Gastroesophageal sphincter (tissue), 4 donors: ENCODE data around the gene LIMCH1. TPM values are rescaled to one million over a fixed set of nuclear protein-coding genes. Genes with fewer than 3 reads are reported as not detected.

Experiments
- ATAC-seq: fragments of 150-250 bp; one replicate; pipeline ENCODE4 v1.9.1; 2016; ENCODE audit warnings: mild to moderate bottlenecking, moderate library complexity
- H3K27ac ChIP-seq, 4 donors: fragments of 200-600 bp; sonication (generic) in 3 of 4; 1 replicate in 3 of 4; 2 replicates in 1 of 4; pipeline ENCODE4 v1.5.1; 2016 to 2019
- H3K27me3 ChIP-seq: fragments of 200-600 bp; sonication (generic); one replicate; pipeline ENCODE4 v1.5.1; 2019
- H3K36me3 ChIP-seq, 2 donors: fragments of 200-600 bp; sonication (generic); one replicate each; pipeline ENCODE4 v1.5.1; 2019; ENCODE audit warnings: control low read depth in 1 of 2
- H3K4me1 ChIP-seq, 3 donors: fragments of 200-600 bp; sonication (generic); 1 replicate in 2 of 3; 2 replicates in 1 of 3; pipeline ENCODE4 v1.5.1; 2016 to 2019; ENCODE audit warnings: control low read depth in 2 of 3
- H3K4me3 ChIP-seq, 2 donors: fragments of 200-600 bp; sonication (generic); one replicate each; pipeline ENCODE4 v1.5.1; 2019; ENCODE audit warnings: mild to moderate bottlenecking in 1 of 2, moderate library complexity in 1 of 2
- H3K9me3 ChIP-seq, 3 donors: fragments of 200-600 bp; sonication (generic); one replicate each; pipeline ENCODE4 v1.5.1; 2017 to 2019; ENCODE audit warnings: control low read depth in 2 of 3
- EP300 ChIP-seq: sonication (generic); formaldehyde crosslinking; IDR thresholded peaks from one replicate; pipeline ENCODE4 v1.6.1; 2017; ENCODE audit warnings: antibody characterized with exemption, mild to moderate bottlenecking
- POLR2A ChIP-seq, 2 donors: fragments of 450-650 bp; IDR thresholded peaks; one replicate each; pipeline ENCODE4 v1.6.1; 2017; ENCODE audit warnings: antibody characterized with exemption in 2 of 2, mild to moderate bottlenecking in 2 of 2, moderate library complexity in 1 of 2
- POLR2AphosphoS5 ChIP-seq: sonication (generic); formaldehyde crosslinking; IDR thresholded peaks from one replicate; pipeline ENCODE4 v1.6.1; 2017; ENCODE audit warnings: antibody characterized with exemption
- WGBS, 2 donors: methylation state at CpG; one replicate each; pipeline ENCODE4 v1.1.5; 2018; ENCODE audit warnings: low coverage in 1 of 2; 5-methylcytosine and 5-hydroxymethylcytosine counted together
- total RNA-seq, 4 donors: library from RNA; depleted of rRNA; stranded (reverse); fragments of >200 nt; gene quantifications; one replicate each; pipeline ENCODE4 v1.1.0, GENCODE V29; 2016
- TF ChIP-seq, protein P1 (sequence below), 4 experiments: fragments of 200-600 bp in 2 of 4; fragments of 450-650 bp in 2 of 4; sonication (generic) in 1 of 4; IDR thresholded peaks; one replicate each; pipeline ENCODE4 v1.5.1; 2017 to 2019; ENCODE audit warnings: antibody characterized with exemption in 4 of 4, mild to moderate bottlenecking in 2 of 4, moderate library complexity in 2 of 4

Gene LIMCH1
- total RNA-seq, 4 donors from 2014 or later, result 9.8 to 82.9 (median 63.1) TPM

DNA sequence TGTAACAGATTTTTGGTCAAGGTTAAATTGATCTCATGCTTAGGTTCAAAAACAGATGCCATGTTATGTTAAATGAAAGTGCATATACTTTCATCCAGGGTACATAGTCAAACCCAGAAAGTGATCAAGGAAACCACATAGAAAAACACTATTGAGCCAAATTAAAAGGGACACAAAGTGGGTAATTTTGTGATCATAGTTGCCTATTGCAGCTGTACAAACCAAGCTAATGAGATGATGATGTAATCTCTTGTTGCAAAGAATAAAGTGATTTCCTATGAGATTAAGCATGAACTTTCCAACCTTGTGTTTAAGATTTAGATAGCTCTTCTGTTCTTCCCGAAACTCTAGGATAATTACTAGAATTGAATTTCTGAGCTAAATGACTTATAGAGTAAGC lies 20.2 kb upstream of the LIMCH1 start:
- no peak for ATAC-seq
- TF ChIP-seq, protein P1, sequence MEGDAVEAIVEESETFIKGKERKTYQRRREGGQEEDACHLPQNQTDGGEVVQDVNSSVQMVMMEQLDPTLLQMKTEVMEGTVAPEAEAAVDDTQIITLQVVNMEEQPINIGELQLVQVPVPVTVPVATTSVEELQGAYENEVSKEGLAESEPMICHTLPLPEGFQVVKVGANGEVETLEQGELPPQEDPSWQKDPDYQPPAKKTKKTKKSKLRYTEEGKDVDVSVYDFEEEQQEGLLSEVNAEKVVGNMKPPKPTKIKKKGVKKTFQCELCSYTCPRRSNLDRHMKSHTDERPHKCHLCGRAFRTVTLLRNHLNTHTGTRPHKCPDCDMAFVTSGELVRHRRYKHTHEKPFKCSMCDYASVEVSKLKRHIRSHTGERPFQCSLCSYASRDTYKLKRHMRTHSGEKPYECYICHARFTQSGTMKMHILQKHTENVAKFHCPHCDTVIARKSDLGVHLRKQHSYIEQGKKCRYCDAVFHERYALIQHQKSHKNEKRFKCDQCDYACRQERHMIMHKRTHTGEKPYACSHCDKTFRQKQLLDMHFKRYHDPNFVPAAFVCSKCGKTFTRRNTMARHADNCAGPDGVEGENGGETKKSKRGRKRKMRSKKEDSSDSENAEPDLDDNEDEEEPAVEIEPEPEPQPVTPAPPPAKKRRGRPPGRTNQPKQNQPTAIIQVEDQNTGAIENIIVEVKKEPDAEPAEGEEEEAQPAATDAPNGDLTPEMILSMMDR (IDR thresholded peaks at IDR 0.05), result no peak
- TF ChIP-seq EP300 (no peak), POLR2AphosphoS5 (no peak), POLR2A (IDR thresholded peaks at IDR 0.05) (no peak)
- H3K9me3 ChIP-seq, result no peaks in the 10 kb centered on the region
- no peaks in the 10 kb centered on the region for H3K4me1 ChIP-seq
- H3K27ac ChIP-seq, result no peak overlapping the region
- no peak overlapping the region for H3K4me3 ChIP-seq
- WGBS, 2 donors, result 71 to 92% methylated on average over 1 of the region's 1 CpG
- H3K27me3 ChIP-seq, result no peaks in the 10 kb centered on the region
- H3K36me3 ChIP-seq, result no peaks in the 10 kb centered on the region

DNA sequence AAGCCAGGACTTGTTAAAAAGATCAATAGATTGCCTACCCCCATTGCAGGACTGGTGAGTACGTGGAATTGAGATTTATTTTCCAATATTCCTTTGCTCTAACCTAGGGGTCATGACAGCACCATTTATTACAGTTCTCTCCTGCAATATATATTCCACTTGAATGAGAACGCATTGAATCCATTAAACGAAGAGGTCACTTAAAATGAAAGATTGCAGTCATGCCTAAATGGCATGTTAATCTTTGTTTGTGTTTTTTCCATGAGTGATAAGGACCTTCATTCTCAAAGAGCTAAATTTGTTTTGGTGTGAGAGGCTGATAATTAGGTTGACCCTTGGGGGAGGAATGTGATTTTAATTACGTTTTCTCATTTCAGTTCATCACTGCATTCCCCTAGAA lies 13.5 kb upstream of the LIMCH1 start:
- H3K9me3 ChIP-seq, result no peaks in the 10 kb centered on the region
- H3K4me3 ChIP-seq, result no peak overlapping the region
- TF ChIP-seq, protein P1 (IDR thresholded peaks at IDR 0.05), result no peak
- no peak for TF ChIP-seq POLR2AphosphoS5
- no peak for TF ChIP-seq POLR2A (IDR thresholded peaks at IDR 0.05)
- no peak for TF ChIP-seq EP300
- H3K27ac ChIP-seq, result no peak overlapping the region
- WGBS, 2 donors, result 48 to 84% methylated on average over 2 to 4 of the region's 4 CpGs
- H3K27me3 ChIP-seq, result no peaks in the 10 kb centered on the region
- no peaks in the 10 kb centered on the region for H3K36me3 ChIP-seq
- no peak for ATAC-seq
- no peaks in the 10 kb centered on the region for H3K4me1 ChIP-seq

DNA sequence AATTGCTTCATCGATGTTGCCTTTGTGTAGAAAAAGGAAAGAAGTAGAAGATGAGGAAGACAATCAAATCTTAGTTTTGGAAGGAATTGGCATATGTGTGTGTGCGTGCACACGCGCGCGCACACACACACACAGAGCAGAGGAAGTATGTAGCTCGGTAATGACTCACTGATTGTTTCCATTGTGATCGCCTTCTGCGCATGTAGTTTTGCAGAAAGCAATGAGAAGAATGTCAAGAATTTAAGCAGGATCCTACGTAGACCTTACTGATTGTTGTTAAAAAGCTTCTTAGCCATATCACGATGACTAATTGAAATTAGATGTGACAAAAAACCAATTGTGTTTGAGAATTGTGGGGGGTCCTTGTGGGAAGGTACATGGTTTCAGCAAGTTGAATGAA lies 12.8 kb upstream of the LIMCH1 start:
- H3K27ac ChIP-seq, result no peak overlapping the region
- TF ChIP-seq, protein P1 (IDR thresholded peaks at IDR 0.05), result no peak
- TF ChIP-seq POLR2AphosphoS5, result peak; percentile 12
- H3K27me3 ChIP-seq, result no peaks in the 10 kb centered on the region
- no peak overlapping the region for H3K4me3 ChIP-seq
- peak; percentile 77 for ATAC-seq
- H3K9me3 ChIP-seq, result no peaks in the 10 kb centered on the region
- 68 to 73% methylated on average over 8 to 11 of the region's 11 CpGs for WGBS, 2 donors
- H3K36me3 ChIP-seq, result no peaks in the 10 kb centered on the region
- H3K4me1 ChIP-seq, result no peaks in the 10 kb centered on the region

DNA sequence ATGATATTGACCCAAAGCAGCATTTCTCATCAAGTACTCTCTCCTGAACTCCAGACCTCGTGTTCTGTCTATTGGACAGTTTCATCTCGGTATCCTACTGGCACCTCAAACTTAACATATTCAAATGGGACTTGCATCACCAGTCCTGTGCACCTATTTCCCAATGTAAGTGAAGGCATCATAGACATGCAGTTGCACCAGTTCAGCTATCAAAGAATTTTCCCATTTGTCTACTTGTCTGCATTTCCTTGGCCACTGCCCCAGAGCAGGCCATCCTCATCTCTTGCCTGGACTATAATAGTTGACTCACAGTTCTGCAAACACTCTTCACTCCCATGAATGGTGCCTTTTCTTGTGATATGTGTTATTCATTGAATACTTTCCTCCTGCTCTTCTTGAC lies 11.3 kb upstream of the LIMCH1 start:
- TF ChIP-seq, protein P1 (IDR thresholded peaks at IDR 0.05), result no peak
- no peak for TF ChIP-seq POLR2AphosphoS5
- no peak for TF ChIP-seq POLR2A (IDR thresholded peaks at IDR 0.05)
- no peak for TF ChIP-seq EP300
- no peak for ATAC-seq
- whole genome bisulfite sequencing, 2 donors, result 96 to 100% methylated on average over 2 of the region's 2 CpGs
- Histone ChIP-seq H3K4me3 (no peak overlapping the region), H3K27me3 (no peaks in the 10 kb centered on the region), H3K4me1 (no peaks in the 10 kb centered on the region), H3K27ac (no peak overlapping the region), H3K9me3 (no peaks in the 10 kb centered on the region), H3K36me3 (no peaks in the 10 kb centered on the region)

DNA sequence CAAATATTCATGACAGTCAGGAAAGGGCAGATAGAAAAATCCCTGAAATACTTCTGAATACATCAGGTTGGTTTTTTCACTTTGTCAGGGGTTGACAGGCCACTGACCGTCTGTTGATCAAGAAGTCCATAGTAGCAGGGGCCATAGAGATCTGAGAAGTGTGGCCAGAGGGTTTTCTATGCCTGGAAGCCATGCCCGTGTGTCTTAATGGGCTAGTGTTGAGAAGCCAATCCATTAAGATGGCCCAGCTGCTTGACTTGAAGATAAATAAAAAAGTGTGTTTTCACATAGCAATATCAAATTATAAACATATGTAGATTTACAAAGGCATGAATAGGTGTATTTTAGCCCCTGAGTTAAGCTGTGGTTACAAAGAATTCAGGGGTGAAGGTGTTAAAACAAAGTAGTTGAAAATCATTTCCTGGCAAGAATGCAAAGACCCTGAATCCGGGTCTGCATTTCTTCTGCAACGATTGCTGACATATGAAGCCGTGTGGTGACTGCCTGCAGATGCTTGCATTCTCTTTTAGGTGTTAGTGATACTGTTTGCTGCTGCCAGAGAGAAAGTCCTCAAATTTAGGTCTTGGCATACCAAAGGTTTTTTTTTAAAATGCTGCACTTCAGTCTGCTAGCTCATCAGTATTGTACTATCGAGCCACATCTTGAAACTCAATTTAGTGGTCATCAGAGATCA lies 9.3 kb upstream of the LIMCH1 start:
- TF ChIP-seq POLR2A (IDR thresholded peaks at IDR 0.05) (no peak), POLR2AphosphoS5 (no peak), EP300 (no peak)
- TF ChIP-seq, protein P1 (IDR thresholded peaks at IDR 0.05), result no peak
- Histone ChIP-seq H3K36me3 (no peaks in the 10 kb centered on the region), H3K27me3 (no peaks in the 10 kb centered on the region), H3K4me1 (no peaks in the 10 kb centered on the region), H3K4me3 (no peak overlapping the region), H3K27ac (no peak overlapping the region), H3K9me3 (no peaks in the 10 kb centered on the region)
- ATAC-seq, result no peak
- 29% methylated on average over 5 to 6 of the region's 6 CpGs for WGBS, 2 donors
